ENCODE data around the gene SLC10A7. TPM values are rescaled to one million over a fixed set of nuclear protein-coding genes. Genes with fewer than 3 reads are reported as not detected.

Gene SLC10A7
- total and polyA plus RNA-seq, 3 donors from 2014 or later, result 6.4 to 12.4 (median 11.6) TPM

- peak; percentile 30 for DNase-seq
- TF ChIP-seq, protein P1, sequence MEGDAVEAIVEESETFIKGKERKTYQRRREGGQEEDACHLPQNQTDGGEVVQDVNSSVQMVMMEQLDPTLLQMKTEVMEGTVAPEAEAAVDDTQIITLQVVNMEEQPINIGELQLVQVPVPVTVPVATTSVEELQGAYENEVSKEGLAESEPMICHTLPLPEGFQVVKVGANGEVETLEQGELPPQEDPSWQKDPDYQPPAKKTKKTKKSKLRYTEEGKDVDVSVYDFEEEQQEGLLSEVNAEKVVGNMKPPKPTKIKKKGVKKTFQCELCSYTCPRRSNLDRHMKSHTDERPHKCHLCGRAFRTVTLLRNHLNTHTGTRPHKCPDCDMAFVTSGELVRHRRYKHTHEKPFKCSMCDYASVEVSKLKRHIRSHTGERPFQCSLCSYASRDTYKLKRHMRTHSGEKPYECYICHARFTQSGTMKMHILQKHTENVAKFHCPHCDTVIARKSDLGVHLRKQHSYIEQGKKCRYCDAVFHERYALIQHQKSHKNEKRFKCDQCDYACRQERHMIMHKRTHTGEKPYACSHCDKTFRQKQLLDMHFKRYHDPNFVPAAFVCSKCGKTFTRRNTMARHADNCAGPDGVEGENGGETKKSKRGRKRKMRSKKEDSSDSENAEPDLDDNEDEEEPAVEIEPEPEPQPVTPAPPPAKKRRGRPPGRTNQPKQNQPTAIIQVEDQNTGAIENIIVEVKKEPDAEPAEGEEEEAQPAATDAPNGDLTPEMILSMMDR (IDR thresholded peaks at IDR 0.05), result no peak
- no peak for TF ChIP-seq POLR2A (IDR thresholded peaks at IDR 0.05)
- no peak overlapping the region for H3K4me3 ChIP-seq
- intact Hi-C loops (cut with DNase I; ENCODE audit: low total_unique reads), result no loop called here
- H3K36me3 ChIP-seq (ENCODE audit: low read depth, missing control alignments), result no peaks in the 10 kb centered on the region
- no peaks in the 10 kb centered on the region for H3K4me1 ChIP-seq
- no peaks in the 10 kb centered on the region for H3K9me3 ChIP-seq
- no peaks in the 10 kb centered on the region for H3K27me3 ChIP-seq
- WGBS, 2 donors, result 45 to 55% methylated on average over 5 of the region's 5 CpGs
- H3K27ac ChIP-seq, result no peak overlapping the region
Observed at GRCh38 chr4:146267826-146268225, 253.9 kb downstream of the SLC10A7 start.

GRCh38 chr4:146265950-146266490, 255.7 kb downstream of the SLC10A7 start:
- H3K27ac ChIP-seq, result no peak overlapping the region
- WGBS, 2 donors, result 93 to 94% methylated on average over 2 of the region's 2 CpGs

GRCh38 chr4:146263793-146264192, 257.9 kb downstream of the SLC10A7 start:
- TF ChIP-seq POLR2A (IDR thresholded peaks at IDR 0.05), result no peak
- TF ChIP-seq, protein P1 (IDR thresholded peaks at IDR 0.05), result no peak
- Histone ChIP-seq H3K4me1 (no peaks in the 10 kb centered on the region), H3K9me3 (no peaks in the 10 kb centered on the region), H3K27ac (no peak overlapping the region), H3K36me3 (ENCODE audit: low read depth, missing control alignments) (no peaks in the 10 kb centered on the region), H3K4me3 (no peak overlapping the region), H3K27me3 (no peaks in the 10 kb centered on the region)
- intact Hi-C loops (cut with DNase I; ENCODE audit: low total_unique reads), result no loop called here
- DNase-seq, result no peak

More at GRCh38 chr4:146265950-146266490, 255.7 kb downstream of the SLC10A7 start:
- Histone ChIP-seq H3K36me3 (ENCODE audit: low read depth, missing control alignments) (no peaks in the 10 kb centered on the region), H3K4me3 (no peak overlapping the region), H3K4me1 (no peaks in the 10 kb centered on the region), H3K27me3 (no peaks in the 10 kb centered on the region), H3K9me3 (no peaks in the 10 kb centered on the region)
- TF ChIP-seq, protein P1 (IDR thresholded peaks at IDR 0.05), result no peak
- TF ChIP-seq POLR2A (IDR thresholded peaks at IDR 0.05), result no peak
- DNase-seq, result no peak
- intact Hi-C loops (cut with DNase I; ENCODE audit: low total_unique reads), result no loop called here

DNA sequence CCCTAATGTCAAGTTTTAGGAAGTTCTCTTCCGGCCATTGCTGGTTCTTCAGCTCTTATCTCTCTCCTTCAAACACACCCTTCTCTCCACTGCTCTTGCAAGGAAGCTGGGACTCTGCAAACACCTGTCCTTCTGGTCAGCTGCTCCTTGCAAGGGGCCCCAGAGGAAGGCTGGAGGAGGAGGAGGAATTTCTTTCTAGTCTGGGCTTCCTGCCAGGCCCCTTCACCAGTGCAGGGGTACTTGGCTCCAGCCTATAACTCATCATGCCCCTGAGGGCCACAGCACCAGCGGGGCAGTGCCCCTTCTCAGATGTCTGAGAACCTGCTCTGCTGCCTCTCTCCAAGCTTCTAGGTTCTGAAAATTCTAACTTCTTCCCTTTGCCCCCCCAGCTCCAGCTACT, 260.7 kb downstream of the SLC10A7 start:
- TF ChIP-seq POLR2A (IDR thresholded peaks at IDR 0.05), result no peak
- TF ChIP-seq, protein P1 (IDR thresholded peaks at IDR 0.05), result no peak
- intact Hi-C loops (cut with DNase I; ENCODE audit: low total_unique reads), result no loop called here
- Histone ChIP-seq H3K4me1 (no peaks in the 10 kb centered on the region), H3K27me3 (no peaks in the 10 kb centered on the region), H3K36me3 (ENCODE audit: low read depth, missing control alignments) (no peaks in the 10 kb centered on the region), H3K27ac (no peak overlapping the region), H3K9me3 (no peaks in the 10 kb centered on the region), H3K4me3 (no peak overlapping the region)
- no peak for DNase-seq
- WGBS, 2 donors, result 91 to 92% methylated on average over 2 of the region's 2 CpGs

DNA sequence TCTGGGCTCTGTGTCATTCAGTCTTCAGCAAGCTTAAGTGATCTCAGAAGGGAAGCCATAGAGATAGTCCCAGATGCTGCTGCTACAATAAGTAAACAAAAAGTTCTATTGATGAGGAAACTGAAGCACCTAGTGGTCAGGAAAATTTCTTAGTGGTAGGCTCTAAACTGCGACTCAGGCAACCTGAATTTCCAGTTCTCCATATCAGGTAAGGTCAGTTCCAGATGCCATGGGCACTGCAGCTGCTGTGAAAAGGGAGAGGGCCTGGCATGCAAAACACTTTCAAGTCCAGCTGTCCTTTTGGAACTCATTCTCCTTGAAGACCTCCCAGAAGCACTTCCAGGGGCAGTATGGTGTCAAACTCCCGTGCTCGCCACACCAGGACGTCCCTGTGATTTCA, 261.2 kb downstream of the SLC10A7 start:
- TF ChIP-seq, protein P1 (IDR thresholded peaks at IDR 0.05), result no peak
- no peak for TF ChIP-seq POLR2A (IDR thresholded peaks at IDR 0.05)
- H3K4me1 ChIP-seq, result no peaks in the 10 kb centered on the region
- no peaks in the 10 kb centered on the region for H3K36me3 ChIP-seq (ENCODE audit: low read depth, missing control alignments)
- no peaks in the 10 kb centered on the region for H3K27me3 ChIP-seq
- WGBS, 2 donors, result 89 to 92% methylated on average over 4 of the region's 4 CpGs
- no peaks in the 10 kb centered on the region for H3K9me3 ChIP-seq
- H3K27ac ChIP-seq, result no peak overlapping the region
- no peak for DNase-seq
- intact Hi-C loops (cut with DNase I; ENCODE audit: low total_unique reads), result no loop called here
- H3K4me3 ChIP-seq, result no peak overlapping the region
